H1 (cell line): ENCODE results near the gene MAPT. TPM values are rescaled to one million over a fixed set of nuclear protein-coding genes. Genes with fewer than 3 reads are reported as not detected.

Experiments
- CHD2 ChIP-seq: IDR thresholded peaks from 2 replicates; pipeline ENCODE4 v1.6.1; 2012; ENCODE audit warnings: low read length, improper control_type of control experiment
- JUND ChIP-seq: IDR thresholded peaks from 2 replicates; pipeline ENCODE4 v1.6.1; 2011; ENCODE audit warnings: mild to moderate bottlenecking, improper control_type of control experiment, low read length
- polyA plus RNA-seq, 7 experiments: library from polyadenylated mRNA; depleted of rRNA in 3 of 7; stranded (reverse) in 5 of 7; unstranded in 2 of 7; fragments of >200 nt in 5 of 7; fragments of 200-250 nt in 2 of 7; gene quantifications; 1 replicate in 5 of 7; 2 replicates in 1 of 7; 4 replicates in 1 of 7; pipeline versions ENCODE4 v1.2.1 to v1.2.3, GENCODE V29; 2011 to 2013; ENCODE audit warnings: missing spikeins in 2 of 7, mixed read lengths in 2 of 7
- total RNA-seq: library from RNA; stranded (reverse); fragmentation: NEBNext Ultra II Directional; extraction: Animal tissue kit (Norgen Biotek cat#: 25700); gene quantifications from 2 replicates; pipeline ENCODE4 v1.2.1, GENCODE V29; 2021
- TF ChIP-seq, protein P1 (sequence below): IDR thresholded peaks from 2 replicates; pipeline ENCODE4 v1.6.1; 2012; ENCODE audit warnings: inconsistent platforms

The MAPT gene
- total and polyA plus RNA-seq, 2 of the 8 experiments (the other 6 are each of a cell fraction or from before 2014, with no cell fraction given): 0.54 to 1.7 TPM

DNA sequence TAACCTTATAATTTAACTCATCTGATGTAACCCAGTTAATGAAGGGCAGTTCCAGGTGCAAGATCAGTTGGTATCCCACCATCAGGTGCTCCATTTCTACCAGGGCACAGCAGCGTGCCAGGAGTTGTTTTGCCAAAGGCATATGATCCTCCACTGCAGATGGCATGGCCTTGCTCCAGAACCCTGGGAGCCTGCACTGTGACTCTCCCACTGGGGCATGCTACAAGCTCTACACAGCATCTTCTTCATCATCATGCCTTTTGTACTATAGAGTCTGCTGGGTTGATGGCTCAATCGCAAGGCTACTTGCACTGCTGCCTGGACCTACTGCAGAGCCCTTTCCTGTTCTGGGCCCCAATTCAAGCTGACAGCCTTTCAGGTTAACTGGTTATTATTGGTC is 11.3 kb upstream of the MAPT start (continued):
- TF ChIP-seq, protein P1, sequence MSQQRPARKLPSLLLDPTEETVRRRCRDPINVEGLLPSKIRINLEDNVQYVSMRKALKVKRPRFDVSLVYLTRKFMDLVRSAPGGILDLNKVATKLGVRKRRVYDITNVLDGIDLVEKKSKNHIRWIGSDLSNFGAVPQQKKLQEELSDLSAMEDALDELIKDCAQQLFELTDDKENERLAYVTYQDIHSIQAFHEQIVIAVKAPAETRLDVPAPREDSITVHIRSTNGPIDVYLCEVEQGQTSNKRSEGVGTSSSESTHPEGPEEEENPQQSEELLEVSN: no peak
- TF ChIP-seq CHD2: no peak
- TF ChIP-seq JUND: no peak
